GM21447 (cell line): ENCODE results near the gene PGP.

Experiments used
- ATAC-seq: cut with Tn5 transposase; IDR thresholded peaks from one replicate; pipeline ENCODE4 v1.9.1; 2021; ENCODE audit not compliant: unreplicated experiment

Gene PGP

GRCh38 chr16:2237493-2238149 lies 23.0 kb upstream of the PGP start:
- ATAC-seq, result no peak

GRCh38 chr16:2237102-2237482 lies 22.5 kb upstream of the PGP start:
- ATAC-seq, result no peak

GRCh38 chr16:2236337-2237101 lies 21.9 kb upstream of the PGP start, which contains the start of gene DNASE1L2:
TSS of gene DNASE1L2 (plus strand) at chr16:2236444. CDS start at chr16:2236817, 373 bp downstream.
- no peak for ATAC-seq

- no peak for ATAC-seq
Measured at GRCh38 chr16:2235695-2236336, 21.2 kb upstream of the PGP start.

- no peak for ATAC-seq
Measured at GRCh38 chr16:2235234-2235651, 20.6 kb upstream of the PGP start.

GRCh38 chr16:2234813-2235170 lies 20.2 kb upstream of the PGP start:
- no peak for ATAC-seq

GRCh38 chr16:2233872-2234812 lies 19.5 kb upstream of the PGP start:
- ATAC-seq, result no peak

- ATAC-seq, result no peak
Measured at GRCh38 chr16:2233046-2233775, 18.6 kb upstream of the PGP start.

- no peak for ATAC-seq
Measured at GRCh38 chr16:2232094-2232990, 17.7 kb upstream of the PGP start.

GRCh38 chr16:2231016-2231931 lies 16.6 kb upstream of the PGP start:
- ATAC-seq, result no peak

- ATAC-seq, result no peak
Measured at GRCh38 chr16:2230376-2230775, 15.7 kb upstream of the PGP start.

- ATAC-seq, result no peak
Measured at GRCh38 chr16:2229632-2230250, 15.1 kb upstream of the PGP start.

- no peak for ATAC-seq
Measured at GRCh38 chr16:2229091-2229490, 14.5 kb upstream of the PGP start.

GRCh38 chr16:2228161-2228824 lies 13.7 kb upstream of the PGP start:
- ATAC-seq, result no peak

- ATAC-seq, result no peak
Measured at GRCh38 chr16:2226918-2227317, 12.3 kb upstream of the PGP start.

GRCh38 chr16:2226245-2226793 lies 11.7 kb upstream of the PGP start:
- ATAC-seq, result no peak

GRCh38 chr16:2223942-2224486 lies 9.4 kb upstream of the PGP start:
- peak; percentile 22 for ATAC-seq
